Ishikawa (cell line): ENCODE measurements around the gene ZNF57.

Source experiments
- CEBPB ChIP-seq: IDR thresholded peaks from 2 replicates; pipeline ENCODE4 v1.6.1; 2012
- CREB1 ChIP-seq: IDR thresholded peaks from 2 replicates; pipeline ENCODE4 v1.6.1; 2012; ENCODE audit warnings: low read depth
- EGR1 ChIP-seq: IDR thresholded peaks from 2 replicates; pipeline ENCODE4 v1.6.1; 2012
- EP300 ChIP-seq: IDR thresholded peaks from 2 replicates; pipeline ENCODE4 v1.6.1; 2012; ENCODE audit warnings: borderline replicate concordance
- FOXM1 ChIP-seq: IDR thresholded peaks from 2 replicates; pipeline ENCODE4 v1.6.1; 2012; ENCODE audit warnings: low read depth, borderline replicate concordance
- MAX ChIP-seq: IDR thresholded peaks from 2 replicates; pipeline ENCODE4 v1.6.1; 2012
- NFIC ChIP-seq: IDR thresholded peaks from 2 replicates; pipeline ENCODE4 v1.6.1; 2012
- RAD21 ChIP-seq: IDR thresholded peaks from 2 replicates; pipeline ENCODE4 v1.6.1; 2012; ENCODE audit warnings: low read depth
- REST ChIP-seq: IDR thresholded peaks from 2 replicates; pipeline ENCODE4 v1.6.1; 2012; ENCODE audit warnings: low read depth, mild to moderate bottlenecking
- TAF1 ChIP-seq: IDR thresholded peaks from 2 replicates; pipeline ENCODE4 v1.6.1; 2012; ENCODE audit warnings: low read depth, mild to moderate bottlenecking
- TCF12 ChIP-seq: IDR thresholded peaks from 2 replicates; pipeline ENCODE4 v1.6.1; 2012; ENCODE audit warnings: low read depth
- TEAD4 ChIP-seq: IDR thresholded peaks from 2 replicates; pipeline ENCODE4 v1.6.1; 2012
- USF1 ChIP-seq: IDR thresholded peaks from 2 replicates; pipeline ENCODE4 v1.6.1; 2012
- YY1 ChIP-seq: IDR thresholded peaks from 2 replicates; pipeline ENCODE4 v1.6.1; 2012; ENCODE audit warnings: low read depth
- ZBTB7A ChIP-seq: IDR thresholded peaks from 2 replicates; pipeline ENCODE4 v1.6.1; 2012; ENCODE audit warnings: low read depth

ZNF57 gene

DNA sequence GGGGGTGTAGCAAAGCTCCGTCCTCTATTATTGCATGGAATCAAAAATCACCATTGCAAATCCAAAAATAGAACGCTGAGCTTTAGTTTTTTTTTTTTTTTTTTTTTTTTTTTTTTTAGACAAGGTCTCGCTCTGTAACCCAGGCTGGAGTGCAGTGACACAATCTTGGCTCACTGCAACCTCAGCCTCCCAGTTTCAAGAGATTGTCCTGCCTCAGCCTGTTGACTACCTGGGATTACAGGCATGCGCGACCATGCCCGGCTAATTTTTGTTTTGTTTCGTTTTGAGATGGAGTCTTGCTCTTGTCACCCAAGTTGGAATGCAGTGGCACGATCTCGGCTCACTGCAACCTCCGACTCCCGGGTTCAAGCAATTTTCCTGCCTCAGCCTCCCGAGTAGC, 59.4 kb downstream of the ZNF57 start:
- TF ChIP-seq MAX (no peak), CREB1 (no peak), FOXM1 (no peak), EP300 (no peak), TAF1 (no peak), ZBTB7A (no peak), TEAD4 (no peak), USF1 (no peak), NFIC (no peak), EGR1 (no peak), TCF12 (no peak), REST (no peak), YY1 (no peak), CEBPB (no peak), RAD21 (no peak)

GRCh38 chr19:2962018-2962670, 61.4 kb downstream of the ZNF57 start:
- no peak for TF ChIP-seq REST
- TF ChIP-seq CEBPB = no peak
- no peak for TF ChIP-seq TAF1
- no peak for TF ChIP-seq EGR1
- peak; percentile 91 for TF ChIP-seq RAD21
- TF ChIP-seq ZBTB7A = peak; percentile 58; the same call in 1 of the 2 replicates
- no peak for TF ChIP-seq MAX
- no peak for TF ChIP-seq NFIC
- TF ChIP-seq TEAD4 = no peak
- TF ChIP-seq CREB1 = peak; percentile 94

DNA sequence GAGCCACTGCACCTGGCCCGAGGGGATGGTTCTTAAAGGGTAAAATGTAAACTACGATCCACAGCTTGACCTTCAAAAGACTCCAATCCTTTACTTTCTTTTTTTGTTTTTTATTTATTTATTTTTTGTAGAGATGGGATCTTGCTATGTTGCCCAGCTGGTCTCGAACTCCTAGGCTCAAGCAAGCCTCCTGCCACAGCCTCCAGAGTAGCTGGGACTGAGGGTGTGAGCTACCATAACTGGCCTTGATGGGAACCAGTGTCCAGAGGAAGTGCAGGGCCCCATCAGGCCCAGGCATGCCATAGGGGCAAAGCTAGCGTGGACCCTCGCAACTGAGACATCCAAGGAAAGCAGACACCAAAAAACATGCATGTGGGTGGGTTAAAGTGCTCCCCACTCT, 62.4 kb downstream of the ZNF57 start:
- TF ChIP-seq TCF12 = no peak
- no peak for TF ChIP-seq ZBTB7A
- no peak for TF ChIP-seq USF1
- TF ChIP-seq TEAD4 = no peak
- TF ChIP-seq MAX = no peak
- no peak for TF ChIP-seq CEBPB
- TF ChIP-seq EGR1 = no peak
- TF ChIP-seq REST = no peak
- TF ChIP-seq EP300 = no peak
- TF ChIP-seq NFIC = no peak

- no peak for TF ChIP-seq CREB1
- no peak for TF ChIP-seq NFIC
- no peak for TF ChIP-seq YY1
- TF ChIP-seq RAD21 = no peak
- no peak for TF ChIP-seq TAF1
- TF ChIP-seq EP300 = no peak
- TF ChIP-seq USF1 = no peak
- no peak for TF ChIP-seq TCF12
These were observed 64.1 kb downstream of the ZNF57 start for GRCh38 chr19:2964874-2965273.
